ENCODE measurements around the gene L2HGDH.

- TF ChIP-seq CTCF (conservative IDR thresholded peaks at IDR 0.05): no peak
- TF ChIP-seq EZH2 (IDR thresholded peaks at IDR 0.05; ENCODE audit: low read depth): no peak
These were observed 86.1 kb downstream of the L2HGDH start for GRCh38 chr14:50225974-50226297.

All from PC-9 (cell line).